ENCODE data around the gene EEPD1. TPM values are rescaled to one million over a fixed set of nuclear protein-coding genes. Genes with fewer than 3 reads are reported as not detected.

Gene EEPD1
- total RNA-seq, 4 donors from 2014 or later, result 12.4 to 36.2 (median 20.4) TPM

DNA sequence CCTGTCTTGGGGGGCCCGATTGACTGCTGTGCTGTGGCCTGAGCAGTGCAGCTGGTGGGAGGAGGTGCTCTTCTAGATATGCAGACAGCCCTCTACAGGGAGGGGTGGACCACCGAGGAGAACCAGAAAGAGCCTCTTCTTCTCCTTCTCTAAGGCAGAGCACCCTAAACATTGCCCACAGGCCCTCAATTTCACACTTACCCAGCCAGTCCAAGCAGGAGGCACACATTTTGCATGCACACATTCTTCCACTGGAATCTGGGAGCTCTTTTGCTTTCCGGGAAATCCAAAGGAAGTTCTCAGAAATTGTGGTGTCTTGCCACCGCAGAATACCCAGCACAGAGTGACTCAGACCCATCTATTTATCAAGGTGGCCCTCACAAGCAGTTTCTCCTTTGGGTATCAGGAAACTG lies 45.8 kb downstream of the EEPD1 start:
- peaks cover 0 to 26% (median 14%) of the 10 kb centered on the region in 3 donors for H3K4me1 ChIP-seq
- no peak for ATAC-seq
- 76 to 81% methylated on average over 2 to 3 of the region's 4 CpGs for WGBS, 2 donors (ENCODE audit: low coverage in 1 of 2)

DNA sequence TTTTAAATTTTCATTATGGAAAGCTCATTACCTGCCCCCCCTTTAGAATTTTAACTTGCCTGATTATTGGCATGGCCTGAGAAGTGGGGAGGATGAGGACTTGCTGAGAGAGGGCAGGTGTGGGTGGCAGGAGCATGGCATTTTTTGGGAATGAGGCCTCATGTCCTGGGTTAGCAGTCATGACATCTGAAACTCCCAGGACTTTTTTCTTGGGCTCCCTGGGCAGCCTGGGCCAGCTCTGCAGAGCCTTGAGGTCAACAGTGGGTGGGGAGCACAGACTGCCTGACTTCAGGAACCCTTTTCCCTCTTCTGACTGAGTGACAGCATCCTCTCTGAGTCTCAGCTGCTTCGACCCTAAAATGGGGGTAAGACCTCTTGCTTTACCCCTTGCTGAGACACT lies 46.3 kb downstream of the EEPD1 start:
- TF ChIP-seq, protein P1, sequence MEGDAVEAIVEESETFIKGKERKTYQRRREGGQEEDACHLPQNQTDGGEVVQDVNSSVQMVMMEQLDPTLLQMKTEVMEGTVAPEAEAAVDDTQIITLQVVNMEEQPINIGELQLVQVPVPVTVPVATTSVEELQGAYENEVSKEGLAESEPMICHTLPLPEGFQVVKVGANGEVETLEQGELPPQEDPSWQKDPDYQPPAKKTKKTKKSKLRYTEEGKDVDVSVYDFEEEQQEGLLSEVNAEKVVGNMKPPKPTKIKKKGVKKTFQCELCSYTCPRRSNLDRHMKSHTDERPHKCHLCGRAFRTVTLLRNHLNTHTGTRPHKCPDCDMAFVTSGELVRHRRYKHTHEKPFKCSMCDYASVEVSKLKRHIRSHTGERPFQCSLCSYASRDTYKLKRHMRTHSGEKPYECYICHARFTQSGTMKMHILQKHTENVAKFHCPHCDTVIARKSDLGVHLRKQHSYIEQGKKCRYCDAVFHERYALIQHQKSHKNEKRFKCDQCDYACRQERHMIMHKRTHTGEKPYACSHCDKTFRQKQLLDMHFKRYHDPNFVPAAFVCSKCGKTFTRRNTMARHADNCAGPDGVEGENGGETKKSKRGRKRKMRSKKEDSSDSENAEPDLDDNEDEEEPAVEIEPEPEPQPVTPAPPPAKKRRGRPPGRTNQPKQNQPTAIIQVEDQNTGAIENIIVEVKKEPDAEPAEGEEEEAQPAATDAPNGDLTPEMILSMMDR (IDR thresholded peaks at IDR 0.05), result no peak
- TF ChIP-seq POLR2AphosphoS5 (IDR thresholded peaks at IDR 0.05), result no peak
- no peak for TF ChIP-seq POLR2A (IDR thresholded peaks at IDR 0.05)
- TF ChIP-seq EP300 (IDR thresholded peaks at IDR 0.05), result no peak
- Histone ChIP-seq H3K9me3 (no peaks in the 10 kb centered on the region), H3K4me1 (peaks cover 0 to 31% (median 14%) of the 10 kb centered on the region in 3 donors), H3K4me3 (no peak overlapping the region), H3K36me3 (no peaks in the 10 kb centered on the region), H3K27me3 (no peaks in the 10 kb centered on the region), H3K27ac (no peak overlapping the region)
- no CpG with 5 or more reads among the region's 1 CpG for WGBS, 2 donors (ENCODE audit: low coverage in 1 of 2)
- ATAC-seq, result no peak

More for the DNA sequence above, 45.8 kb downstream of the EEPD1 start:
- H3K9me3 ChIP-seq, result no peaks in the 10 kb centered on the region
- no peaks in the 10 kb centered on the region for H3K36me3 ChIP-seq
- H3K4me3 ChIP-seq, result no peak overlapping the region
- TF ChIP-seq, protein P1 (IDR thresholded peaks at IDR 0.05), result no peak
- TF ChIP-seq POLR2A (IDR thresholded peaks at IDR 0.05) (no peak), POLR2AphosphoS5 (IDR thresholded peaks at IDR 0.05) (no peak), EP300 (IDR thresholded peaks at IDR 0.05) (no peak)
- no peak overlapping the region for H3K27ac ChIP-seq
- H3K27me3 ChIP-seq, result no peaks in the 10 kb centered on the region

DNA sequence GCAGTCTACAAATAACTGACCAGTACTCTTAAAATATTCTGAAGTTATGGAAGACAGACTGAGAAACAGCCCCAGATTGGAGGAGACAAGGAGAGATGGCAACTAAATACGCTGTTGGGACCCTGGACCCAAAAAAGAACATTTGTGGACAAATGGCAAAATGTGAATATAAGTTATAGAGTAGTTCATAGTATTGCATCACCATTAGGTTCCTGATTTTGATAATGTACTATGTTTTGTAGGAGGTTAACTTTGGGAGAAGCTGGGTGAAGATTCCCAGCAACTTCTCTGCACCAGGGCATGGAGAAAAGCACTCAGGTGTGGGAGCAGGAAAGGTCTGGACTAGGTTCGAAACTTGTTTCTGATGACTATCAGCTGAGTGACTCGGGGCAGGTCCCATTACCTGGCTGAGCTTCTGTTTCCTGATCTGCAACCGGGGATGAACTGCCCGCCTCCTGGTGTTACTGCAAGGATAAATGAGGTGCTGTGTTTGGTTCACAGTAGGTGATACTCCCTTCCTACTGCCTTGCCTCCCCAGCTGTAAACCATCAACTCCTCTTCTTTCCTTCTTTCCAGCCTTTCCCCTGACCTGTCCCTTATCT lies 48.2 kb downstream of the EEPD1 start:
- ATAC-seq, result no peak
- Histone ChIP-seq H3K4me3 (no peak overlapping the region), H3K9me3 (no peaks in the 10 kb centered on the region), H3K27ac (peak overlapping the region in 1 of 4 donors; percentile 85), H3K4me1 (peaks cover 0 to 49% (median 14%) of the 10 kb centered on the region in 3 donors), H3K36me3 (no peaks in the 10 kb centered on the region), H3K27me3 (no peaks in the 10 kb centered on the region)
- 85 to 100% methylated on average over 1 to 5 of the region's 5 CpGs for WGBS, 2 donors (ENCODE audit: low coverage in 1 of 2)
- TF ChIP-seq EP300 (IDR thresholded peaks at IDR 0.05) (no peak), POLR2AphosphoS5 (IDR thresholded peaks at IDR 0.05) (no peak), POLR2A (IDR thresholded peaks at IDR 0.05) (no peak)
- TF ChIP-seq, protein P1 (IDR thresholded peaks at IDR 0.05), result no peak

DNA sequence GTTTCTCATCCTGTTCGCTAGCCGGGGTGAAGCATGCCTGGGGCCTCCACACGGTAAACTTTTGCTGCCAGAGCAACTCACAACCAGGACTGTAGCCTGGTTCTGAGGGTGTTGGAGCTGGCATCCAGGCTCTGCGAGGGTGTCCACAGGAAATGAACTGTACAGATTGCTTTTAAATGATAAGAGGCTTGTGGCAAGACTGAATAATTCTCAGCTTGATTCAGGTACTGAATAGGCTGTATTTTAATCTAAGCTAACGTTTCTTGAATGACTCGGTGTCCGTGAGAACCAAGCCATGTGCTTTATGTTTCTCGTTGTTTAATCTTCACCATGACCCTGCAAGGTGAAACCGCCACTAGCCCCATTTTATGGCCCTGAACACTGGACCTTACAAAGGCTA lies 49.3 kb downstream of the EEPD1 start:
- no peaks in the 10 kb centered on the region for H3K9me3 ChIP-seq
- ATAC-seq, result peak; percentile 30
- H3K4me1 ChIP-seq, result peaks cover 2 to 61% (median 18%) of the 10 kb centered on the region in 3 donors
- no peaks in the 10 kb centered on the region for H3K36me3 ChIP-seq
- TF ChIP-seq EP300 (IDR thresholded peaks at IDR 0.05), result no peak
- no peak for TF ChIP-seq POLR2A (IDR thresholded peaks at IDR 0.05)
- WGBS, 2 donors (ENCODE audit: low coverage in 1 of 2), result 28 to 40% methylated on average over 1 to 4 of the region's 9 CpGs
- H3K4me3 ChIP-seq, result no peak overlapping the region
- H3K27ac ChIP-seq, result peak overlapping the region in 3 of 4 donors; percentile 44 to 90 (median 85)
- H3K27me3 ChIP-seq, result no peaks in the 10 kb centered on the region

DNA sequence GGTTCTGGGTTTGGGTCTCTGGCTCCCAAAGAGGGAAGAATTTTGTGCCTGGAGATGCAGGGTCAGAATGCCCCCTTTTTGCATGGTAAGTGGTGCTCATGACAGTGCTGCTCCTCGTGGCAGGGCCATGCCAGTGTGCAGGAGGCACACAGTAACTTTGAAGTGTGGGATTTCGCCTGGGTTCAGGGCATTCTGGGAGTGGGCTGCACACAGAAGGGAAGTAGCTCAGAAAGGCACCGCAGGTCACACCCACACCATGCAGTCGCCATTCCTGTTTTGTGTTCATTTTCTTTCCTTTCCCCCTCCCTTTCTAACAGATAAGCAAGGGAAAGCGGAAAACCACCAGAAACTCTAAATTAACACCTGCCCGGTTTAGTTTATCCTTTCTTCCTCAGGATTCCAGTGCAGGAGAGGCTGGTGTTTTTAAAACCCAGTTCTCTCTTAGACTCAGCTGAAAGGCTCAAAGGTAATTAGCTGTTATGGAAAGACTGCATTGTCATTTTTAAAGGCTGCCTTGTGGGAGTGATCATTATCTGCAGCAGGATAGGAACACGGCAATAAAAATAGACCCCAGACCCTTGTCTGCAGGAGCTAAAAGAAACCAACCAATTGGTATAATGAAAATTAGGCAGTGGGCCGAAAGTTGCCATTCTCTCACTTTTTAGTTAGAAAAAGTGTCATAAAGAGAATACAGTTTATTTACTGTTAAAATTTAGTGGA lies 50.2 kb downstream of the EEPD1 start:
- Histone ChIP-seq H3K4me3 (no peak overlapping the region), H3K27ac (peak overlapping the region in 3 of 4 donors; percentile 44 to 90 (median 85)), H3K4me1 (peaks cover 8 to 70% (median 22%) of the 10 kb centered on the region in 3 donors), H3K27me3 (no peaks in the 10 kb centered on the region), H3K9me3 (no peaks in the 10 kb centered on the region), H3K36me3 (no peaks in the 10 kb centered on the region)
- ATAC-seq, result no peak
- 42 to 46% methylated on average over 5 to 6 of the region's 8 CpGs for WGBS, 2 donors (ENCODE audit: low coverage in 1 of 2)
- TF ChIP-seq, protein P1 (IDR thresholded peaks at IDR 0.05), result no peak
- TF ChIP-seq EP300 (IDR thresholded peaks at IDR 0.05), result no peak
- no peak for TF ChIP-seq POLR2A (IDR thresholded peaks at IDR 0.05)
- no peak for TF ChIP-seq POLR2AphosphoS5 (IDR thresholded peaks at IDR 0.05)
